Neural crest cell (in vitro differentiated cells): Measurements from ENCODE around the gene ZNF277. TPM values are rescaled to one million over a fixed set of nuclear protein-coding genes. Genes with fewer than 3 reads are reported as not detected.

Source experiments
- DNase-seq: peaks from one replicate; pipeline ENCODE4 v3.0.0; 2021; ENCODE audit warnings: low read depth, mixed read lengths, low spot score
- H3K27ac Mint-ChIP-seq: one replicate; pipeline ENCODE4 v1.8.0; 2021; ENCODE audit warnings: mild to moderate bottlenecking, mixed read lengths; ENCODE audit not compliant: unreplicated experiment
- H3K27me3 Mint-ChIP-seq: 2 replicates; pipeline ENCODE4 v1.8.0; 2021; ENCODE audit warnings: low read depth, mild to moderate bottlenecking, mixed read lengths
- H3K36me3 Mint-ChIP-seq: 2 replicates; pipeline ENCODE4 v1.8.0; 2021; ENCODE audit warnings: low read depth, mild to moderate bottlenecking, mixed read lengths
- H3K4me1 Mint-ChIP-seq: 2 replicates; pipeline ENCODE4 v1.8.0; 2021; ENCODE audit warnings: mixed read lengths
- H3K4me3 Mint-ChIP-seq: one replicate; pipeline ENCODE4 v1.8.0; 2021; ENCODE audit warnings: mild to moderate bottlenecking, mixed read lengths
- H3K9me3 Mint-ChIP-seq: 2 replicates; pipeline ENCODE4 v1.8.0; 2021; ENCODE audit warnings: mixed read lengths
- total RNA-seq: library from RNA; stranded (reverse); gene quantifications from 2 replicates; pipeline ENCODE4 v1.2.1, GENCODE V29; 2021
- TF ChIP-seq, protein P1 (sequence below): fragments of 200-600 bp; sonication (generic); conservative IDR thresholded peaks from 2 replicates; pipeline ENCODE4 v1.5.0; 2021; ENCODE audit warnings: antibody characterized with exemption, mild to moderate bottlenecking

ZNF277 gene
- total RNA-seq, 1 donor from 2014 or later: 20.2 TPM

GRCh38 chr7:112267944-112268691 is 61.6 kb downstream of the ZNF277 start:
- no peaks in the 10 kb centered on the region for H3K9me3 Mint-ChIP-seq
- H3K4me1 Mint-ChIP-seq: no peaks in the 10 kb centered on the region
- no peak for DNase-seq
- H3K27me3 Mint-ChIP-seq: no peaks in the 10 kb centered on the region
- no peak overlapping the region for H3K4me3 Mint-ChIP-seq
- TF ChIP-seq, protein P1, sequence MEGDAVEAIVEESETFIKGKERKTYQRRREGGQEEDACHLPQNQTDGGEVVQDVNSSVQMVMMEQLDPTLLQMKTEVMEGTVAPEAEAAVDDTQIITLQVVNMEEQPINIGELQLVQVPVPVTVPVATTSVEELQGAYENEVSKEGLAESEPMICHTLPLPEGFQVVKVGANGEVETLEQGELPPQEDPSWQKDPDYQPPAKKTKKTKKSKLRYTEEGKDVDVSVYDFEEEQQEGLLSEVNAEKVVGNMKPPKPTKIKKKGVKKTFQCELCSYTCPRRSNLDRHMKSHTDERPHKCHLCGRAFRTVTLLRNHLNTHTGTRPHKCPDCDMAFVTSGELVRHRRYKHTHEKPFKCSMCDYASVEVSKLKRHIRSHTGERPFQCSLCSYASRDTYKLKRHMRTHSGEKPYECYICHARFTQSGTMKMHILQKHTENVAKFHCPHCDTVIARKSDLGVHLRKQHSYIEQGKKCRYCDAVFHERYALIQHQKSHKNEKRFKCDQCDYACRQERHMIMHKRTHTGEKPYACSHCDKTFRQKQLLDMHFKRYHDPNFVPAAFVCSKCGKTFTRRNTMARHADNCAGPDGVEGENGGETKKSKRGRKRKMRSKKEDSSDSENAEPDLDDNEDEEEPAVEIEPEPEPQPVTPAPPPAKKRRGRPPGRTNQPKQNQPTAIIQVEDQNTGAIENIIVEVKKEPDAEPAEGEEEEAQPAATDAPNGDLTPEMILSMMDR: no peak
- no peak overlapping the region for H3K27ac Mint-ChIP-seq
- H3K36me3 Mint-ChIP-seq: no peaks in the 10 kb centered on the region

DNA sequence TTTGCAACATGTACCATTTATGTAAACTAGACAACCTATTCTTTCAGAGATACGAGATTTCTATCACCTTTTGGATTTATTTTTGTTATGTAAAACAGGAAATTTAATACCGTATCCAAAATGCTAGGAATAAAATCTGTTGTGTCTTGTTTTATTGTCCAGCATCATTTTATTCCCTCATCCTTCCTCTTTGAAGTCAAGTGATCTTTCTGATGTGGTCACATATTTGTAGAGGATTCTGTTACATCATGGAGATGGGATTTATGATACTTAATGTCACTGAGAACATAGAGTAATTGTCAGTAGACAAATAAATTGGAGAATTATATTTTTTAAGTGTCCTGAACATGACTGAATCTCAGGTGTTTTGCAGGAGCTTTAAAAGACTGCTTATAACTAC is 64.7 kb downstream of the ZNF277 start:
- Mint-ChIP-seq H3K27ac (no peak overlapping the region), H3K36me3 (no peaks in the 10 kb centered on the region), H3K4me1 (peaks cover 6% of the 10 kb centered on the region), H3K9me3 (no peaks in the 10 kb centered on the region), H3K27me3 (no peaks in the 10 kb centered on the region), H3K4me3 (no peak overlapping the region)
- DNase-seq: no peak
- TF ChIP-seq, protein P1: no peak

DNA sequence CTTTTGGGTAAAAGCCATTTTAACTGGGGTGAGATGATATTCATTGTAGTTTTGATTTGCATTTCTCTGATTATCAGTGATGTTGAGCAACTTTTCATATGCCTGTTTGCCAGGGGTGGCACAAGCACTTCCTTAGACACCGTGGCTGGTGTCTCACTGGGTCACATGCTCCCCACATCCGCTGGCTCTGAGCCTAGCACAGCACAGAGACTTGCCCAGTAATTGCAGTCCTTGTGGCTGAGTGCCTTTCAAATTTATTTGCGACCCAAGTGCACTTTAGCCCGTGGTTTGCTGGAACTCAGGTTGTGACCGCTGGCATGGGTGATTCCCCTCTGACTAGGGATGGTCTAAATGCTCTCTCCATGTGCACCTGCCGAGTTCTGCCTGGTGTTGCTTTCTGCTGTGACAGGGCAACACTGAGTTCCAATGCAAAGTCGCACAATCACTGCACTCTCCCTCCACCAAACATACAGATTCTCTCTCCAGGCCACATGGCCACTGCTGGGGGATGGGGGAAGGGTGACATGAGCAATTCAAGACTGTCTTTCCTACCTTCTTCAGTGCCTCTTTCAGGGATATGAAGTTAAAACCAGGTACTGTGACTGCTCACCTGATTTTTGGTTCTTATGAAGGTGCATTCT is 66.5 kb downstream of the ZNF277 start:
- H3K9me3 Mint-ChIP-seq: no peaks in the 10 kb centered on the region
- no peaks in the 10 kb centered on the region for H3K27me3 Mint-ChIP-seq
- TF ChIP-seq, protein P1: no peak
- no peak for DNase-seq
- peaks cover 6% of the 10 kb centered on the region for H3K4me1 Mint-ChIP-seq
- H3K36me3 Mint-ChIP-seq: no peaks in the 10 kb centered on the region
- H3K4me3 Mint-ChIP-seq: no peak overlapping the region
- no peak overlapping the region for H3K27ac Mint-ChIP-seq

GRCh38 chr7:112279042-112279441 is 72.5 kb downstream of the ZNF277 start:
- Mint-ChIP-seq H3K9me3 (no peaks in the 10 kb centered on the region), H3K4me3 (no peak overlapping the region), H3K27ac (no peak overlapping the region), H3K36me3 (no peaks in the 10 kb centered on the region), H3K4me1 (peaks cover 6% of the 10 kb centered on the region), H3K27me3 (no peaks in the 10 kb centered on the region)
- no peak for DNase-seq
- TF ChIP-seq, protein P1: no peak

- H3K4me3 Mint-ChIP-seq: no peak overlapping the region
- no peaks in the 10 kb centered on the region for H3K9me3 Mint-ChIP-seq
- TF ChIP-seq, protein P1: no peak
- H3K4me1 Mint-ChIP-seq: no peaks in the 10 kb centered on the region
- H3K27me3 Mint-ChIP-seq: no peaks in the 10 kb centered on the region
- DNase-seq: no peak
- H3K36me3 Mint-ChIP-seq: no peaks in the 10 kb centered on the region
- H3K27ac Mint-ChIP-seq: no peak overlapping the region
These were observed 73.8 kb downstream of the ZNF277 start for GRCh38 chr7:112280267-112280666.
